HK-2 (cell line): ENCODE data around the gene EPHB1.
"Not testable (repeated sequence)": the region's sequence is repeated elsewhere in the genome, so short reads cannot be mapped to it uniquely, and the experiment has no call there.

Experiments used
- DNase-seq: peaks from one replicate; pipeline ENCODE4 v3.0.0-alpha.2; 2018; ENCODE audit not compliant: unreplicated experiment

EPHB1 gene

GRCh38 chr3:135215516-135215915 lies 420.5 kb downstream of the EPHB1 start:
- DNase-seq, result no peak

- no peak for DNase-seq
Observed at GRCh38 chr3:135216659-135217058, 421.6 kb downstream of the EPHB1 start.

DNA sequence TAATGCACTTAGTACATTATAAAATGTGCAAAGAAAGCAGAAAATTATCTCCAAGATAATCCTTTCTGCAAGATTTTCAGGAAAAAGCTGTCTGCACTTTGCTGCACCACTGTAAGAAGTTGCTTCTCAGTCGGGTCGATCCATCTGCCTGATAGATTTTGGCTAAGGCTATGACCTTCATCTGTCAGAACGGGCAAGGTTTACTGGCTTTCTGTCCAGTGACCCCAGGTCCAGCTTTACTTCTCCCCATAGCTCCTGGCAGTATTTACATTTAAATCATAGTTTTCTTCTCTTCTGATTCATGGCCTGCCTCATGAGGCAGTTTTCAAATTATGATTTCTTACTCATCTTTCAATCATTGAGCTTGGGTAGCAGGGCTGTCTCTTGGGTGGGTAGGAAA lies 422.7 kb downstream of the EPHB1 start:
- DNase-seq, result no peak

GRCh38 chr3:135218304-135218703 lies 423.2 kb downstream of the EPHB1 start:
- DNase-seq, result no peak

DNA sequence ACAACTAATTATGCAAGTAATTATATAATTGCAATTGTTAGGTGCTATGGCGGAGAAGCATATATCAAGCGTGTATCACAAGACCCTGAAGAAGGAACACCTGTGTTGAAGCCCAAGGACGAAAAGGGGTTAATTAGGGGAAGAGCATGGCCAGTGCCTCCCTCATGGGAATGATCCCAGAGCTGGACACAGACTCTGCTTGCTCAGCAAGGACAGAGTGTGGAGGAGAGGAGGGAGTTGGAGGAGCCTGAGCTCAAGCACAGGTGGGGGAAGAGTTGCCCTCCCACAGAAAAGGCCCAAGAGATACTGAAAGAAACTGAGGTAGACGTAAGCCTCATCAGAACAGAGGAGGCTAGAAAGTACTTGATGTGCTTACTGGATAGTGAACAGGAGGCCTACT lies 423.7 kb downstream of the EPHB1 start:
- no peak for DNase-seq

DNA sequence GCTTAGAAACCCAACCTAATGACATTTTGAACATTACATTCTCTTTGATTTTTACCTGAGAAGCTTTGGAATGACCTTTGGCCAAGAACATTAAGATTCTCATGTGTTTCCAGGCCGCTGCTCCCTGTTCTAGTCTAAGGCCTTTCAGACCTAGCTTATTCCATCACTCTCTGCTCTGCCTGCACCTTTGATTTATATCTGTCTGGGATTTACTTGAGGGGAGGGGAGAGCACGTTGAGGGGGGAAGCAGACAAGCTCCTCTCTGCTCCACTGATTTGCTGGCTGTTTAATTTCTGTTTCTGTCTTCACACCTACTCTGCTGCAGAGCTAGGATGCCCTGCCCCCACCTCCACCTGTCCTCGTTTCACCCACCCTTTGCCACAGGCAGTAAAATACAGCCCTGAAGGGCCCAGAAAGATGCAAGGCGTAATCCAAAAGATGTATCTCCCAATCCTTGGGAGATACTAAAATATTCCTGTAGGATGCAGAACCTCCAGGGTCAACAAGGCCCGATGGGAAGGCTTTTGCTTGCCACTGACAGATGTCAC lies 429.8 kb downstream of the EPHB1 start:
- no peak for DNase-seq

DNA sequence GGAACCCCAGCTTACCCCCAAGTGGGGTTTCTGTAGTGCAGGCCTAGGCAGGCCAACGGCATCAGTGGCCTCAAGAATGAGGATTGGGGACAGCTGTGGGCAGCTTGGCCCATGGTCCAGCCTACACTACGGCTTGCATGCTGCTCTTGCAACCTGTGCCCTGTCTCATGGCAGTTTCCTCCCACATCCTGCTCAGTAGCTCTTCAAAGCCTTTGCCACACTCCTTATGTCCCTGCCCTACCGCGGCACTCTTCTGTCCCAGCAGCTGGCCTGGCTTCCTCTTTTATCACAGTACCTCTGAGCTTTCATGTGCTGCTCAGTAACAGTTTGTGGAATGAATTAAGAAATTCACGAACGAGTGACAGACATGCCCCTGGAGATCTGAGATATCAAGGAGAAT lies 431.0 kb downstream of the EPHB1 start:
- DNase-seq, result no peak

DNA sequence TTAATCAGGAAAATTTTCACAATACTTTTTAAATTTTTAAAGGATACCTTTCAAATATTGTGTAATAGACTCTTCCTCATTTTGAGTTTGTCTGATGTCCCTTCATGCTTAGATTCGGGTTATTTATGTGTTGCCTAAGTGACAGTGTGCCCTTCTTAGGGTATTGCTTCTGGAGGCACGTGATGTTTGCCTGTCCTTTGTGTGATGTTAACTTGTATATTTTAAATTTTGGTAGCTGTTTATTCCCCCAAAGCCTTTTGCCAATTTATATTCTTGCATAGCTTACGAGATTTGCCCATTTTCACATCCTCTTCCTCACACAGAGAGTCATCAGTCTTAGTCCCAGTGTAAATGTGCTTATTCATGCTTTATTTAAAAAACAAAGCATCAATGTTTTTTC lies 433.1 kb downstream of the EPHB1 start:
- no peak for DNase-seq

DNA sequence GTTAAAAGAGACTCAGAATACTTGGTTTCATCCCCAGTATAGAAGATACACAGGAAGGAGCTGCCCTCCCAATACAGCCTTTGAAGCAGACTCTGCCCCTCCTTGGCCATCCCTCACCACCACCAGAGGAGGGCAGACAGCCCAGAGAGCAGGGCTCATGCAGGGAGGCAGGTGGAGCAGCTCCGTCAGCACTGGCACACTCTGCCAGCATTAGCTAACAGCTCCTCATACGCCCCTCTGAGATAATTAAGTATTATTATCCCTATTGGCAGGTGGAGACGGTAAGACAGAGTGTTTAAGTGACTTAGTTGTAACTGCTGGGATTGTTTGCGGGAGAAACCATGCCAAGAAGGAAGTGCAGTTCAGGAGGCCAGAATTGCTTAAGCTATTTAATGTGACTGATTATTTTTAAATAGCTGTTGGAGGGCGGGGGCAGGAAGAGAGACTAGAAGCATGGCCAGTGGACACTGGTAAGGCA lies 434.0 kb downstream of the EPHB1 start:
- DNase-seq, result no peak

DNA sequence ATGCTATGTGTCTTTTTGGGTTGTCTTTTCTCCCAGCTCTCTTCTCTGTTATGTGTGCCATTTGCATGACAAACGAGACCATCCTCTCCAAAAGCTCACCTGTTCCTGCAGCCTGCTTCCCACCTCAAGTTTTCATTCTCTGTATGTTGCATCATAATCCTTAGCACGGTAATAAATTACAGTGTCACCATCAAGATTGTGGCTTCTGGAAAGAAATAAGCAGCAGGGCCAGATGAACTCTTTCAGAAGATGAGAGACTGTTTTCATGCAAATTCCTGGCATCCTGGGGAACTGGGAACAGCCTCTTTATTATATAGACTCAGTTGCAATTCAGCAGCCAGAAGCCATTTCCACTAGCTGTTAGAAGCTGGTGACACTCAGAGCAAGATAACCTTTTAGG lies 436.7 kb downstream of the EPHB1 start:
- DNase-seq, result no peak

GRCh38 chr3:135232226-135232625 lies 437.2 kb downstream of the EPHB1 start:
- no peak for DNase-seq

- DNase-seq, result not testable (repeated sequence)
Observed at GRCh38 chr3:135233476-135233875, 438.4 kb downstream of the EPHB1 start.

DNA sequence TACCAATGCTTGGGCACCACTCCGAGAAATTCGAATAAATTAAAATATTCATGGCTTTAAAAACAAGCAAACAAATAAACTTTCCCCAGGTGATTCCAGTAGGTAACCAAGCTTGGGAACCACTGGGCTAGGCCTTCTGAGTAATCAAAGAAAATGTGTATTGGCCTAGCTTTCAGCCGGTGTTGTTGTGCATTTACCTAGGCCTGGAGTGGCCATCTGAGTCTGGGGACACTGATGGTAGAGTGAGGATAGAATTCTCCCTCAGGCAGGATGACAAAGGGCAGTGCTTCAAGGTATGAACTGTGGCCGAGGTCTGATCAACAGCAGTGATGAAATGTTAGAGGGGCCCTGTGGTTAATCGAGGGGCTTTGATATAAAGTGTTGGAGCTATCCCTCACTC lies 440.5 kb downstream of the EPHB1 start:
- DNase-seq, result no peak

DNA sequence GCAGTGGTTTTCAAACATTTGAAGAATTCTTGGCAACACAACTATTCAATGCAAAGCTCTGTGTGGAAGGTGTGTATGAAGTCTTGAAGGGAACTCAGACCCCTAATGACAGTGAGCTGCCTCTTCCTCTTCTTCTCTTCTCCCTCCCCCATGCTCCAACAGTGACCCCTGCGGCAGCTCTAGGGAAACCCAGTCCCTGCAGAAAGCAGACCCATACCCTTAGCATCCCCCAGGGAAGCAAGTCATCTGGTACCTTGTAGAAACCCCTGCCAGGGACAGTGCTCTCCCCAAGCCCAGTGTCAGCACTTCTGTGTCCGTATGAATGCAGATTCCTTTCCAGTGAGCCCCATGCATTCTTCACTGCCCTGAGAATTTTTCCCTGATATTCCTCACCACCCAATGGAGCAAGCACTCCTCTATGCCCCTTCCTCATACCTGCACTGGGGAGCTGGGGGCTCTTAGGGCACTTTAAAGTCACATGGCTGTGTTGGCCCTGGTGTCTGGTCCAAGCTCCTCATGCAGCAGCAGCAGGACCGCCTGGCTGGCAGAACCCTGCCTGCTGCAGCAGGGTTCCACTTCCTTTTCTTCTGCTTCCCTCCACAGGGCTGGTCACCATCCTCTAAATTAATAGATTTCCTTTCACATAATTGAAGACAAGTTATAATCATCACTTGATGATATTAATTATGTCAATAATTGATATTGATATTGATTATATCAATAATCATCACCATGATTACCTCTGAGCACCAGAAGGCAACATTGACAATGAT lies 442.5 kb downstream of the EPHB1 start:
- DNase-seq, result no peak

DNA sequence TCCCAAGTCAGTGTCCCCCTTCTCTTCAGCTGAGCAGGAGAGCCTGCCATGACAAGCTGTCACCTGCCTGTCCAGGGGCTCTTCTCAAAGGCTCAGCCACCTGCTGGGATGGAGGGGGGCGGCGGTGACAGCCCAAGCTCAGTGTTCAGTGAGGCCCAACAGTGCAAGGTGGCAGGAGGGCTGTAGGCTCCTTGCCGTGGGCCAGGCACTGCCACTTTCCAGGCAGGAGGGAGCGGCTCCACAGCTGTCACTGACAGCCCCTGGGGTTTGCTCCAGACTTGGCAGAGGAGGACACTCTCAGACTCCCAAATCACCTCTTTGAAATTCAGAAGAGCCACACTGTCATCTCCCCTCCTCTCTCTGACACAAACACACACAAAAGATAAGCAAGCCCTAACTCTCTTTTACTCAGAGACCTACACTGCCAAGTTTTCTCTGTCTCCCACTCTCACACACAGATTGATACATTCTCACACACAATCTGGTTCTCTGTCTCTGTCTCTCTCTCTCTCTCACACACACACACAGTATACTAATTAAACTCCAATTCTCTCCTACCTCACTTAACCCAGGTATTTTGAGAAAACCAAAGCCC lies 443.3 kb downstream of the EPHB1 start:
- no peak for DNase-seq

DNA sequence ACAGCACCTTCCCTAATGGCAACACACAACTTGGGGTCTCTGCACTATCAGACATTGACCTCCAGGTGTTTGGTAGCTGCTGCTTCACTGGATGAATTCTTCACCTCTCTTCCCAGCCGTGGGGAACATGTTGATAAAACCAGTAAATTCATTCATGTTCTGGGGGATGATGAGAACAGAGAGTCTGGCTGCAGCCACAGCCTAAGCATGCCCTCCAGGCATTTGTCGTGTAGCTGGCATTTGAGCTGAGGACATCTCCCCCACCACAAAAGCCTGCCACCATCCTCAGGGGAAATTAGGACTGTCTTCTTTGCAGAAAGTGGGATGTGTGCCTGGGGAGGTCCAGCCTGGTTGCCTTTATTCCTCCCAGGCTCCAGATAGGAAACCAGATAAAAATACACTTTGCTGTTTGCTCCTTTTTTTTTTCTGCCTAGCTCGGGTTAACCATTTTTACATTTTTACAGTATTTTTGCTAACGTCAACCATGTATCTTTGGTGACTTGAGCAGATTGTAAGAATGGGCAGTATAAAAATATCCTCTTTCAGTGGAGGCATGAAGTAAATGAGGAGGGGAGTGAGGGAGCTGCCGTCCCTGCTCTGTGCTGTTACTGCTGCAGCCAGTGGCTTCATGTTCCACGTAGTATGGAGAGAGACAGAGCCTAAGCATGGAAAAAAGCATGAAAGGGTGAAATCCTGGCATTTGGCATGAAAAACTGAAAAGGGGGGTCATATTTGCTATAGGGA lies 444.0 kb downstream of the EPHB1 start:
- no peak for DNase-seq

GRCh38 chr3:135239615-135239884 lies 444.5 kb downstream of the EPHB1 start:
- DNase-seq, result no peak

GRCh38 chr3:135240426-135240825 lies 445.4 kb downstream of the EPHB1 start:
- DNase-seq, result peak; percentile 13

- DNase-seq, result no peak
Observed at GRCh38 chr3:135242285-135242684, 447.2 kb downstream of the EPHB1 start.

DNA sequence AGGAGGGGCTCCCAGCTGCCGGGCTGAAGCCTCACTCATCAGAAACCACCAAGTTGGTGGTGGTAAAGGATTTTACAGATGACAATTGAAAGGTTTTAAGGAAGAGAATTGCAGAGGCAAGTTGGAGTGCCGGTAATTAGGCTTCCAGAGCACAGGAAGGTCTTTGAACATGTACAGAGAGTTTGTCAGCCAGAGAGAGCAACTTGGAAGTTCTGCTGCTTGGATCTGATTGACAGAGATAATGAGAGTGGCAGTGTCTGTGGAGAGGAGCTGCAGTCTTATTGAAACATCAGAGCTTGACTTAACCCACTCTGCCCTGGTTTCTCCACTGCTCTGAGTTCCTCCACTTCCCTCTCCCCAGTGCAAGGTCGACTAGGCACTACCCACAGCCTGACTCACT lies 448.6 kb downstream of the EPHB1 start:
- no peak for DNase-seq

DNA sequence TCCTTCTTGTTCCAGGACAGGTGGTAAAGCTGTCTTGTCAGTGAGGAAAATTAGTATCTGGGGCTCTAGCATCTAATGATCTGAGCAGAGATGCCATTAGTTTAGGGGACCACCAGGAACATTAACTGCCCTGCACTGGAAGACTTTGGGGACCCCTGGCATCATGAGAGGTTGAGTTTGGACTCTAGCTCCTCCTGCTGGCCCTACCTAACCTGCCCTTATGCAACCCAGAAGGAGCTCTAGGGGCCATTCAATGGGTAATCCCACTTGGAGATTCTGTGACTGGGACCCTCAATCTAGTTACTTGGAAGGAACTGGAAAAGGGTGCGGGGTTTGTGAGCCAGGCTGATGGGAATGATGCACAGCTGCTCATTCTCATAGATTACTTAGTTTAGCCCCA lies 451.0 kb downstream of the EPHB1 start:
- DNase-seq, result no peak

GRCh38 chr3:135248213-135248612 lies 453.2 kb downstream of the EPHB1 start:
- DNase-seq, result no peak

- DNase-seq, result no peak
Observed at GRCh38 chr3:135249186-135249585, 454.1 kb downstream of the EPHB1 start.
